Fibroblast of the conjunctiva (primary cell): ENCODE results near the gene OR2D3.
A peak's percentile ranks its signal among the peaks of the same experiment; 100 is the strongest.
"Not testable (repeated sequence)": the region's sequence is repeated elsewhere in the genome, so short reads cannot be mapped to it uniquely, and the experiment has no call there.

Experiments used
- DNase-seq: peaks from one replicate; pipeline ENCODE4 v3.0.0-alpha.2; 2010; ENCODE audit warnings: low read depth

The OR2D3 gene

DNA sequence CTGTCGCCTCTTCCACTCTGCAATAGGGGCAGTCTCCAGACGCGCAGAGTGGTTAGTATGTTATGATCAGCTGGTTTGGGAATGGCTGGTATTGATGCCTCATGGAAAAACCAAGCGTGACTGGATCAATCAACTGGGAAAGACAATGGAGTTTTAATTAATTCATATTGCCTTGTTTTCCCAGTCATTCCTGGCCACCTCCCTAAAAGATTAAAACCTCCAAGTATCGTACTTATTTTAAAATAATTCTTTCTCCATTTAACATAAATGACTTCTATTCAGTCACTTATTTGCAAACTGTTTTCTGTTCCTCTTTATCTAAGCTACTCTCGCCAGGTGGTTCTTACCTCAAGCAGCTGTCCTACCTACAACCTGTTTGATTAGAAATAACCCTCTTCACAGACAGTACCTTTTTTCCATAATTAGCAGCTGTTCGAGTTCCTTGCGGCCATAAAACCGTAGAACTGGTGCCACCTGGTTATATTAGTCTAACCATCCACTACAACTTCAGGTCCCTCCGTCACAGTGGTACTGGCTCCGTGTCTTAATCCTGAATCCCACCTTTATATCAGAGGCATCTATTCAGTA lies 6.3 kb downstream of the OR2D3 start:
- DNase-seq: no peak

DNA sequence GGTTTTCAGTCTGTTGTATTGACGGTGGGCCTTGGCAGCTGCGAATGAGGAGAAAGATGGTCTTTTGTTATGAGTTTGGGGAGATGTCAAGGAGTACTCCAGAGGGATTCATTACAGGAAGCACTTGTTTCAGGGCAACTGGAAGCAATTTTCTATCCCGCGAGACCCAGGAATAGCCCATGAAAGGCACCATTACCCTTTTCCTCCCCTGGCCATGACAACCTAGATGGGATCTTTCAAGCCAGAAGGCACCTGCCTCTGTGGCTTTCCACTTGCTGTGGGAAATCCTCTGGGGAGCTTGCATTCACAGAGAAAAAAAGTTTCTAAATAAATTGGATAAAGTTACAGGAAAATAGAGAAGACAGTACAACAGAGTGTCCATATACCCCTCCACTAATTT lies 8.1 kb downstream of the OR2D3 start:
- no peak for DNase-seq

- DNase-seq: peak; percentile 31
These were observed 10.4 kb downstream of the OR2D3 start for GRCh38 chr11:6931146-6931713.

- no peak for DNase-seq
These were observed 11.3 kb downstream of the OR2D3 start for GRCh38 chr11:6932145-6932544.

GRCh38 chr11:6941970-6942369 lies 21.2 kb downstream of the OR2D3 start:
- no peak for DNase-seq

- DNase-seq: no peak
These were observed 22.3 kb downstream of the OR2D3 start for GRCh38 chr11:6943131-6943530.

- DNase-seq: not testable (repeated sequence)
These were observed 33.4 kb downstream of the OR2D3 start for GRCh38 chr11:6954248-6954647.

GRCh38 chr11:6962141-6962540 lies 41.3 kb downstream of the OR2D3 start:
- DNase-seq: no peak

- no peak for DNase-seq
These were observed 41.9 kb downstream of the OR2D3 start for GRCh38 chr11:6962673-6963072.

- no peak for DNase-seq
These were observed 48.0 kb downstream of the OR2D3 start for GRCh38 chr11:6968816-6969215.

DNA sequence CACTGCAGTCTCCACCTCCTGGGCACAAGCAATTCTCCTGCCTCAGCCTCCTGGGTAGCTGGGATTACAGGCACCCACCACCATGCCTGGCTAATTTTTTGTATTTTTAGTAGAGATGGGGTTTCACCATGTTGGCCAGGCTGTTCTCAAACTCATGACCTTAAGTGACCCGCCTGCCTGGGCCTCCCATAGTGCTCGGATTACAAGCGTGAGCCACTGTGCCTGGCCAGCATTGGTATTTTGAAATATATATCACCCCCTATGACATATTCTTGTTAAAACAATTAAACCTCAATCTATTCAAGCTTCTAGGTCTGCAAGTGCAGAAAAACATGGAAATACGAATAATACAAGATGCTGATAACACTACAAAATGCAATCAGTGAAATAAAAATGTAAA lies 49.1 kb downstream of the OR2D3 start:
- not testable (repeated sequence) for DNase-seq
